Naive thymus-derived CD8-positive, alpha-beta T cell (primary cell): Measurements from ENCODE around the gene CACNA1C. TPM values are rescaled to one million over a fixed set of nuclear protein-coding genes. Genes with fewer than 3 reads are reported as not detected.

Experiments used
- ATAC-seq, 2 donors: fragments of 150-1000 bp; cut with Tn5 transposase in 1 of 2; sonication (Bioruptor Pico), chemical (Tn5 transposase) in 1 of 2; 1 replicate in 1 of 2; 2 replicates in 1 of 2; pipeline ENCODE4 v1.10.0; 2021; ENCODE audit warnings: mild to moderate bottlenecking in 2 of 2, moderate library complexity in 2 of 2
- POLR2A ChIA-PET: fragments of 350-600 bp; sonication (Branson Sonifier 250); formaldehyde crosslinking; loops from one replicate; lab custom pipeline; 2021; ENCODE audit warnings: antibody characterized with exemption; lab: Charles Lee
- DNase-seq, 10 donors: peaks; one replicate each; pipeline versions ENCODE4 v3.0.0 to v3.0.0-alpha.2; 2020 to 2022
- H3K27ac Mint-ChIP-seq, 10 donors: one replicate each; pipeline ENCODE4 v1.8.0; 2020 to 2022; ENCODE audit warnings: mild to moderate bottlenecking in 10 of 10, mixed read lengths in 10 of 10, moderate library complexity in 4 of 10, inconsistent platforms in 1 of 10
- H3K27me3 Mint-ChIP-seq, 5 donors: one replicate each; pipeline ENCODE4 v1.8.0; 2021 to 2022; ENCODE audit warnings: mixed read lengths in 5 of 5
- H3K36me3 Mint-ChIP-seq, 3 donors: one replicate each; pipeline ENCODE4 v1.8.0; 2020 to 2022; ENCODE audit warnings: mixed read lengths in 3 of 3, mild to moderate bottlenecking in 2 of 3, inconsistent platforms in 1 of 3
- H3K4me1 Mint-ChIP-seq, 4 donors: one replicate each; pipeline ENCODE4 v1.8.0; 2021 to 2022; ENCODE audit warnings: mixed read lengths in 4 of 4
- H3K4me3 Mint-ChIP-seq, 10 donors: one replicate each; pipeline ENCODE4 v1.8.0; 2020 to 2022; ENCODE audit warnings: mild to moderate bottlenecking in 10 of 10, mixed read lengths in 10 of 10, moderate library complexity in 6 of 10, inconsistent platforms in 1 of 10
- H3K9me3 Mint-ChIP-seq, 9 donors: one replicate each; pipeline ENCODE4 v1.8.0; 2020 to 2022; ENCODE audit warnings: mixed read lengths in 9 of 9, mild to moderate bottlenecking in 3 of 9, inconsistent platforms in 1 of 9, moderate library complexity in 1 of 9
- polyA plus RNA-seq, 3 donors: library from polyadenylated mRNA; unstranded; fragments of 300-500 nt; fragmentation: Illumina TruSeq; gene quantifications; one replicate each; pipeline ENCODE4 v1.2.3, GENCODE V29; 2021
- total RNA-seq, 8 experiments: library from RNA in 2 of 8; stranded (reverse) in 2 of 8; gene quantifications; one replicate each; pipeline ENCODE4 v1.2.3 and lab custom pipeline; 2021 to 2026

The CACNA1C gene
- total and polyA plus RNA-seq, 5 experiments from 2014 or later = 0.05 to 0.21 (median 0.16) TPM

GRCh38 chr12:2578772-2579171, 526.0 kb downstream of the CACNA1C start:
- H3K4me3 Mint-ChIP-seq = no peak overlapping the region
- POLR2A ChIA-PET = no interaction called here
- H3K27ac Mint-ChIP-seq = no peak overlapping the region
- H3K36me3 Mint-ChIP-seq = no peaks in the 10 kb centered on the region
- peaks cover 0 to 8% (median 4%) of the 10 kb centered on the region in 4 donors for H3K4me1 Mint-ChIP-seq
- ATAC-seq (no peak), DNase-seq (no peak)
- H3K9me3 Mint-ChIP-seq = no peaks in the 10 kb centered on the region
- H3K27me3 Mint-ChIP-seq = peaks cover 13 to 46% (median 35%) of the 10 kb centered on the region in 5 donors

GRCh38 chr12:2580821-2581220, 528.0 kb downstream of the CACNA1C start:
- peaks cover 0 to 8% (median 4%) of the 10 kb centered on the region in 4 donors for H3K4me1 Mint-ChIP-seq
- POLR2A ChIA-PET = no interaction called here
- no peak overlapping the region for H3K4me3 Mint-ChIP-seq
- no peak overlapping the region for H3K27ac Mint-ChIP-seq
- H3K36me3 Mint-ChIP-seq = no peaks in the 10 kb centered on the region
- ATAC-seq (no peak), DNase-seq (no peak)
- H3K27me3 Mint-ChIP-seq = peaks cover 16 to 48% (median 34%) of the 10 kb centered on the region in 5 donors
- no peaks in the 10 kb centered on the region for H3K9me3 Mint-ChIP-seq

- Mint-ChIP-seq H3K27ac (no peak overlapping the region), H3K36me3 (no peaks in the 10 kb centered on the region), H3K9me3 (no peaks in the 10 kb centered on the region), H3K4me3 (no peak overlapping the region), H3K4me1 (peaks cover 0 to 8% (median 4%) of the 10 kb centered on the region in 4 donors), H3K27me3 (peaks cover 15 to 54% (median 30%) of the 10 kb centered on the region in 5 donors)
- ATAC-seq (no peak), DNase-seq (no peak)
- POLR2A ChIA-PET = no interaction called here
These were observed 528.7 kb downstream of the CACNA1C start for GRCh38 chr12:2581293-2582045.

GRCh38 chr12:2582631-2583030, 529.8 kb downstream of the CACNA1C start:
- H3K27me3 Mint-ChIP-seq = peaks cover 18 to 63% (median 33%) of the 10 kb centered on the region in 5 donors
- peak overlapping the region in 4 of 10 donors; percentile 26 to 40 (median 34) for H3K4me3 Mint-ChIP-seq
- DNase-seq = no peak

GRCh38 chr12:2583091-2583497, 530.3 kb downstream of the CACNA1C start:
- Mint-ChIP-seq H3K4me3 (no peak overlapping the region), H3K4me1 (peaks cover 0 to 8% (median 4%) of the 10 kb centered on the region in 4 donors), H3K27ac (no peak overlapping the region), H3K27me3 (peaks cover 20 to 68% (median 38%) of the 10 kb centered on the region in 5 donors), H3K9me3 (no peaks in the 10 kb centered on the region), H3K36me3 (no peaks in the 10 kb centered on the region)
- POLR2A ChIA-PET = no interaction called here
- DNase-seq (peak in 9 of 10 donors; percentile 4 to 49 (median 28)), ATAC-seq (peak; percentile 52 to 66)

More at GRCh38 chr12:2582631-2583030, 529.8 kb downstream of the CACNA1C start:
- POLR2A ChIA-PET = no interaction called here
- no peak for ATAC-seq
- peaks cover 0 to 8% (median 4%) of the 10 kb centered on the region in 4 donors for H3K4me1 Mint-ChIP-seq
- H3K27ac Mint-ChIP-seq = no peak overlapping the region
- no peaks in the 10 kb centered on the region for H3K9me3 Mint-ChIP-seq
- no peaks in the 10 kb centered on the region for H3K36me3 Mint-ChIP-seq

- Mint-ChIP-seq H3K27me3 (peaks cover 23 to 75% (median 44%) of the 10 kb centered on the region in 5 donors), H3K4me3 (no peak overlapping the region), H3K4me1 (peaks cover 0 to 8% (median 4%) of the 10 kb centered on the region in 4 donors), H3K36me3 (no peaks in the 10 kb centered on the region), H3K27ac (peak overlapping the region in 1 of 10 donors; percentile 0), H3K9me3 (peaks cover 0 to 2% (median 0%) of the 10 kb centered on the region in 9 donors)
- POLR2A ChIA-PET = no interaction called here
- DNase-seq (no peak), ATAC-seq (no peak)
These were observed 531.0 kb downstream of the CACNA1C start for GRCh38 chr12:2583642-2584401.

GRCh38 chr12:2586156-2587038, 533.6 kb downstream of the CACNA1C start:
- peaks cover 22 to 79% (median 48%) of the 10 kb centered on the region in 5 donors for H3K27me3 Mint-ChIP-seq
- H3K4me3 Mint-ChIP-seq = no peak overlapping the region
- H3K36me3 Mint-ChIP-seq = no peaks in the 10 kb centered on the region
- no peak for ATAC-seq
- no peak for DNase-seq
- H3K4me1 Mint-ChIP-seq = peaks cover 0 to 8% (median 4%) of the 10 kb centered on the region in 4 donors
- POLR2A ChIA-PET = no interaction called here
- H3K9me3 Mint-ChIP-seq = peaks cover 0 to 5% (median 0%) of the 10 kb centered on the region in 9 donors
- H3K27ac Mint-ChIP-seq = no peak overlapping the region

- H3K4me1 Mint-ChIP-seq = peaks cover 0 to 3% (median 0%) of the 10 kb centered on the region in 4 donors
- no peak overlapping the region for H3K27ac Mint-ChIP-seq
- H3K4me3 Mint-ChIP-seq = no peak overlapping the region
- H3K9me3 Mint-ChIP-seq = peaks cover 0 to 9% (median 2%) of the 10 kb centered on the region in 9 donors
- POLR2A ChIA-PET = no interaction called here
- no peaks in the 10 kb centered on the region for H3K36me3 Mint-ChIP-seq
- H3K27me3 Mint-ChIP-seq = peaks cover 14 to 62% (median 36%) of the 10 kb centered on the region in 5 donors
- ATAC-seq = no peak
- DNase-seq = no peak
These were observed 535.6 kb downstream of the CACNA1C start for GRCh38 chr12:2588345-2588744.

GRCh38 chr12:2589381-2589780, 536.6 kb downstream of the CACNA1C start:
- DNase-seq = no peak
- no peaks in the 10 kb centered on the region for H3K4me1 Mint-ChIP-seq
- no peak for ATAC-seq
- peaks cover 13 to 51% (median 33%) of the 10 kb centered on the region in 5 donors for H3K27me3 Mint-ChIP-seq
- peaks cover 0 to 15% (median 9%) of the 10 kb centered on the region in 9 donors for H3K9me3 Mint-ChIP-seq
- no peaks in the 10 kb centered on the region for H3K36me3 Mint-ChIP-seq
- no peak overlapping the region for H3K4me3 Mint-ChIP-seq
- H3K27ac Mint-ChIP-seq = no peak overlapping the region
- POLR2A ChIA-PET = no interaction called here

GRCh38 chr12:2593045-2593444, 540.3 kb downstream of the CACNA1C start:
- H3K36me3 Mint-ChIP-seq = no peaks in the 10 kb centered on the region
- ATAC-seq = no peak
- no peaks in the 10 kb centered on the region for H3K4me1 Mint-ChIP-seq
- no peak overlapping the region for H3K27ac Mint-ChIP-seq
- no peak for DNase-seq
- peaks cover 3 to 19% (median 14%) of the 10 kb centered on the region in 9 donors for H3K9me3 Mint-ChIP-seq
- POLR2A ChIA-PET = no interaction called here
- H3K27me3 Mint-ChIP-seq = peaks cover 3 to 18% (median 15%) of the 10 kb centered on the region in 5 donors
- no peak overlapping the region for H3K4me3 Mint-ChIP-seq

- Mint-ChIP-seq H3K36me3 (no peaks in the 10 kb centered on the region), H3K4me1 (no peaks in the 10 kb centered on the region), H3K27ac (no peak overlapping the region), H3K4me3 (no peak overlapping the region), H3K9me3 (peaks cover 2 to 16% (median 14%) of the 10 kb centered on the region in 9 donors), H3K27me3 (peaks cover 0 to 10% (median 2%) of the 10 kb centered on the region in 5 donors)
- no peak for DNase-seq
- POLR2A ChIA-PET = no interaction called here
- ATAC-seq = no peak
These were observed 543.7 kb downstream of the CACNA1C start for GRCh38 chr12:2596441-2596840.

GRCh38 chr12:2605301-2605700, 552.5 kb downstream of the CACNA1C start:
- H3K4me3 Mint-ChIP-seq = no peak overlapping the region
- POLR2A ChIA-PET = no interaction called here
- H3K27ac Mint-ChIP-seq = no peak overlapping the region
- H3K9me3 Mint-ChIP-seq = no peaks in the 10 kb centered on the region
- H3K27me3 Mint-ChIP-seq = peaks cover 6 to 27% (median 18%) of the 10 kb centered on the region in 5 donors
- peaks cover 0 to 11% (median 1%) of the 10 kb centered on the region in 4 donors for H3K4me1 Mint-ChIP-seq
- DNase-seq = no peak
- ATAC-seq = no peak
- no peaks in the 10 kb centered on the region for H3K36me3 Mint-ChIP-seq
